ENCODE measurements around the gene ZEB2.

Gene ZEB2

DNA sequence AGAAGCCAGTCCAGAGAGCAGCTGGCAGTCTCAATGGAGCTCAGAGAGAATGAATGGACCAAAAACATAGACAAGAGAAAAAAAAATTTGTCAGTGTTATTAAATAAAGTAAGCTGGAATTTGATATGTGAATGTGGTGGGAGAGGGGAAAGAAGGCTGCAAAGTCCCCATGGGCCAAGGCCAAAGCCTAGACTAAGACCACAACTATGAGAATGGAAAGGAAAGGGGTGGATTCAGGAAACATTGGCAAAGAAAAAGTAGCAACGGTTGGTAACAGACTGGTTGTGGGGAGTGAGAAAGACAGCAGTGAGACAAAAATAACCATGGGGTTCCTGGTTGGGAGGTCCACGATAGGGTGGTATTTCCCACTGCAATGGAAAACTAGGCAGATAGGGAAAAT is 47.0 kb downstream of the ZEB2 start:
- no peak for DNase-seq (ENCODE audit: extremely low read depth in 1 of 2, low read depth in 1 of 2)

DNA sequence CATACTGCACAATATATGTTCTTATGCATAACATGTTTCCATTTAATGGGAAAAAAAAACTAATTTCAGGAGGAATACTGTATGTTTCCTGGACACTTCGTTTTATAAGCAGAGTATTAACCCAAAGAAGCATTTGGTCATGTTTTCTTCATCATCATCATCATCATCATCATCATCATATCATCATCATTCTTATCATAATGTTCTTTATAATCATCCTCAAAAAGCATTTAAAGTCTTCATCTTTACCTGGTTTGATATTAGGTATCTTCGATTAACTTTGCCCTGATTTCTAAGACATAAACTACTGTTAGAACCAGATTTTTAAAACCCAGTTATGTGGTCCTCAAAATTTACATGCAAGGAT is 47.9 kb downstream of the ZEB2 start:
- no peak for DNase-seq (ENCODE audit: extremely low read depth in 1 of 2, low read depth in 1 of 2)

DNA sequence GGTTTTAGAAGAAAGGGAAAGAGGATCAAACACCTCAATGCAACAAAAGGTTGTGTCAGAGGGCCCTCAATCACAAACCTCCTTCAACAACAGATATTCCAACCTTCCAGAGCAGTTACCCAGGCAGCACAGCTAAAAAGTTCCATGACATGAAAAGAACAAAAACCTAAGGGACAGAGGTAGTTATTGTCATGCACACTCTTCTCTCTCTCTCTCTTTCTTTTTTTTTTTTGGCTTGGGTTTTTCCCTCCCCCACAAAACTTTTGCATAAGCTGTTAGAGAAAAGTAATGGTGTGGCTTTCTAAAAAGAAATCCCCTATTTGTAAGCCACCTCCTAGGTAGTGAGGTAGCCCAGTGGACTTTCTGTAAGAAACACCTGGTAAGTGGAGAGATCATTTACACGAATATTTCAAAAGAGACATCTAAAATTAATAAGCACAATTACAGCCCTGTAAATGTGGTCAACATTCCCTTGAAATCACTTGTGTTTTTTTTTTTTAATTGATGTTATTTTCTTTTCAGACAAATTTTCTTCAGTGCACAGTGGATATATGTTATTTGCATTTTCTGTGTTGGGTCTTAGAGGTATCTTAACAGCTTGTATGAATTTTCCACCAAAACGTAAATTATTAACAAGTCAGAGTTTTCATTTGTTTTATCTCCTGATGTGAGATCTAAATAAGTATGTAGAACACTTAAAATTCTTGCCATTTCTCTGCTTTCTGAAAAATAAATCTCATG is 48.4 kb downstream of the ZEB2 start:
- no peak for DNase-seq (ENCODE audit: extremely low read depth in 1 of 2, low read depth in 1 of 2)

DNA sequence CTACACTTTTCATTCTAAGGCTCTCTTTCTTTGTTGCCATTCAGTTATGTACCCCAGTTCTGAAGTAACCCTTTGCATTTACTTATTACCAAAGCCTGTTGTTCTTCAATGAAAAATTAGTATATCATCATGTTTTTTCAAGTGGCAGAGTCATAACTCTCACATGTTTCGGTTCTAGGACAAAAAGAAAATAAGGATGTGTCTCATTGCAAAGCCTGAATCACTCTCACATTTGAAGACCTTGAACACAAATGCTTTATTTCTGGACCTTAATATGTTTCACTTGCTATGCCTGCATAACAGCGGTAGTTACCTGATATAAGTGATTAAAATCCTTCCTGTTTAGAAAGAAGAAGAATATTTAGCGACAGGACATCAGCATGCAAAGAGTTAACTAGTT is 49.1 kb downstream of the ZEB2 start:
- DNase-seq (ENCODE audit: extremely low read depth in 1 of 2, low read depth in 1 of 2): no peak

DNA sequence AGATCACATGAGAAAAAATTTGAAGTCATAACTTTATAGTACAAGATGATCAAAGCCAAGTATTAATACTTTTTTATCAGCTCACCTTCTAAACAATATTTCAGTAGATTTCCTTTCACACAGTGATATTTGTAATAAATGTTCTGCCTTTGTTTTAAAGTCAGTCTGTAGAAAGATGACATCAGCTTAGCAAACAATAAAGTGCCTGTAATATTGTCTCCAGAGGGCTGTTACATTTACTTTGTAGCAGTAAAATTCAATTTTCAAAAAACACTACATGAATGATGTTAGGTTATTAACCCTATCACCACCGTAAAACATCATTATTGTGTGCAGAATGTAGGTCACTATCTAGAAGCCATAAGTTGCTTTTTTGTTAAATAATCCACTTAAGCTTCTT is 49.6 kb downstream of the ZEB2 start:
- no peak for DNase-seq (ENCODE audit: extremely low read depth in 1 of 2, low read depth in 1 of 2)

DNA sequence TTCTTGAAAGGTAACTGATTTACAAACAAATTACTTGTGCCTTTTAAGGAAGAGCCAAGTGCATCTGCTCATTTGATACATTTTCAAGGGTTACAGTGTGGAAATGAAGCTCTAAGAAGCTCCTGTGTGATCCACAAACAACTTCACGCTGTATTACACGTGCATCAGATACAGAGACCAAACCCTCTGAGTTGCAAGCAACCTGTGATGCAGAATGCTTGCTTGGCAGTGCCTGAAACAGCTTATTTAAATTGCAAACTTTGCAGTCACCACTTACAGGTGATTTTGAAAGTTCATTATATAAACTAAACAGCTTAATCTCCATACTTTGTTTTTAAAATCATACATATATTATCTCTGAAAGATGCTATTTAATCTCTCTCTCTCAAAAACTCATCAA is 50.1 kb downstream of the ZEB2 start:
- no peak for DNase-seq (ENCODE audit: extremely low read depth in 1 of 2, low read depth in 1 of 2)

DNA sequence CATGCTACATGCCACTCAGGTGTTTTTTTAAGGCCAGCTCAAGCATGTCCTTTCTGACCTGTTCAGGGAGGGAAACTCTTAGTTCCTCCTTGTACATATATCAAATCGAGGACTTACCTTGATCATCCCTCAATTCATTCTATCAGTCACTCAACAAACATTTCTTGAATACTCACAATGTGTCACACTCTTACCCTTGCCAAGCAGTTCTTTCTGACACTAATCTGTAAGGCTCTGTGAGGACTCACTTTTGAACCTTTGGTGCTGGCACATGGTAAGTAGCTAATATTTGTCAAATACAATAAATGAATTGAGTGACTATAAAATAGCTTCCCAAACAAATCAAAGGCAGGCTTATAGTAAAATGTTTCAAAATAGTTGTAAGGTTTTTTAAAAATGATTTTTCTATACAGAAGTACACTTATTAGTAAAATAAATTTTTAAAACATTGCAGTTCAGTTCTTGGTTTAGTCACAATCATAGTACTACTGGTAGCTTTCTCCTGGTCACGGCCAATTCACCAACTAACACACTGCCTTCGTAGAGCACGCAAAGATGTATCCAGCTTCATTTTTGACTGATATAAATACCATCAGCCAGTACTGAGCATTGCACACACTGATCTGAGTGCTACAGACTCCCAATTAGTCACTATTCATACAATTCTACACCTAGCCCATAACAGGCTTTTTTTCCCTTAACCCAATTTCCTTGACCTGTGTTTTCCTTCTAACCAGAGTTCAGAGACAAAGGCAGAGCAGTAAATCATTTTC is 50.9 kb downstream of the ZEB2 start:
- no peak for DNase-seq (ENCODE audit: extremely low read depth in 1 of 2, low read depth in 1 of 2)

DNA sequence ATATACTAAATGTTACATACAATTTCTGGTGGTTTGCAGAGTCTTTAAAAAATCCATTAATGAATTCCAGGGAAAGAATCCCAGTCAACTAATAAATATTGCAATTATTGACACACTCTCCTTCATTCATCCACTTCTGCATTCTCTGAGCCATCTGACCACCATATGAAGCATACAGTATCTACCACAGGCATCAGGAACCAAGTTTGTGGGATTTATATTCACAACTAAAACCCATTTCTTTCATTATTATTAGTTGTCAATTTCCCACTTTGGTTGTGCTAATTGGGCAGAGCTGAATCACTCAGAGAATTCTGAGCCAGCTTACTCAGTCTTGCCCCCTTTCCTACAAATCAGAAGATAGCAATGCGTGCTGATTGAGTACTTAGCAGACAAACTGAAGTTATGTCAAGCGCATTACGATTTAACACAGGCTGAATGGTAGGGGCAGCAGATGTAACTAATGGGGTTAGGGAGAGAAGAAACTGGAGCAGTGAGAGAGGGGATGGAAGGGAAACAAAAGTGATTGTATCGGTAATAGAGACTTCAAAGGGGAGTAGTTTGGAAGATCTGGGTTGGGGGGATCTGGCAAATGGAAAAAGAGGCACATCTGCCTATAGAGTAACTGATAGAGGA is 52.3 kb downstream of the ZEB2 start:
- DNase-seq (ENCODE audit: extremely low read depth in 1 of 2, low read depth in 1 of 2): no peak

DNA sequence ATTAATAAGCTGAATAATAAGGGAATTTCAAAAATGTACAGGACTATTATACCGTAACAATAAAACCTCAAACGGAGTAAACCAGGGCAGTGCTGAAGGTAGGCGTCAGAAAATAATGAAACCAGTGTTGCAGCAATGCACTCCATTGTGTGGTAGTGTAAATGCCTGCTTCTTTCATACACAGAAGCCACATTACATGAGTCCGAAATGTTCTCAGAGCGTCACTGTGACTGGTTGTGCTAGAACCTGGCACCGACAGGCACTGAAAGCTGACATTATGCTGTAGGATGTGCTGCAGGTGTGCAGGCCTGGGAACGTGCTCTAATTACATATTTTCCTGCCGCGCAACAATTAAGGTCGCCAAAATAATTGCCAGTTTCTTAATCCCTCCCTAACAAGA is 53.3 kb downstream of the ZEB2 start:
- DNase-seq (ENCODE audit: extremely low read depth in 1 of 2, low read depth in 1 of 2): no peak

DNA sequence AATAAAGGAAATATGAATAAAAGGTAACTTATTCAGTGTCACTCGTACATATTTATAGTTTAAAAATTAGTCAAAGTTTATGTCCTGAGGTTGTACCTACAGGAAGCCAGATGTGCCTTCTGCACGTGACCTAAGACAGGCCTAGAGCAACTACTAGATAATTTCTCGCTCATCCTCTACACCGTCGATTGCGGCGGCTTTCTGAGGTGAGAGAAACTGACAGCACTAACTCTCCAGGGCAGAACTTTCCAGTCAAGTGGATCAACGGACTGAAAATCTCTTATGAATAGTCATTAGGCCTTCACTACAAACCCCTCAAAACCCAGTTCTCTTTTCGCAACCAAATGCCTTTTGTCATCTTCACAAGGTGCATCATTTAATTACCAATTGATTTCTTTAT is 54.2 kb downstream of the ZEB2 start:
- no peak for DNase-seq (ENCODE audit: extremely low read depth in 1 of 2, low read depth in 1 of 2)

DNA sequence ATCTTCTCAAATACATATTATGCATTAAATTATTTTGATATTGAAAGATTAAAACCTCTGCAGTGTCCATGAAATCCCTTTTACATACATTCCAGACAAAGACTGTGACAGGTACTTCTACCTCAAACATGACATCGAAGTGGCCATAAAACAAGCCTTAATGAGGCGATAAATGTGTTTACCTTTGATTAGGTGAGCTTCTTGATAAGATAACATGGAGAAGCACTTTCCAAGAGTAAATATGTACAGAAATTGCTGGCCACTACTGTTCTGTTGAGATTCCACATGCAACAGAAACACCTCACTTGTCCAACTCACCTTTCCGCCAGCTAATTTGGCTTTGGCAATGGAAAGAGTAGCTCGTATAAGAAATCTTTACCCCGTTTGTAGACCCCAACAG is 55.2 kb downstream of the ZEB2 start:
- DNase-seq (ENCODE audit: extremely low read depth in 1 of 2, low read depth in 1 of 2): no peak

DNA sequence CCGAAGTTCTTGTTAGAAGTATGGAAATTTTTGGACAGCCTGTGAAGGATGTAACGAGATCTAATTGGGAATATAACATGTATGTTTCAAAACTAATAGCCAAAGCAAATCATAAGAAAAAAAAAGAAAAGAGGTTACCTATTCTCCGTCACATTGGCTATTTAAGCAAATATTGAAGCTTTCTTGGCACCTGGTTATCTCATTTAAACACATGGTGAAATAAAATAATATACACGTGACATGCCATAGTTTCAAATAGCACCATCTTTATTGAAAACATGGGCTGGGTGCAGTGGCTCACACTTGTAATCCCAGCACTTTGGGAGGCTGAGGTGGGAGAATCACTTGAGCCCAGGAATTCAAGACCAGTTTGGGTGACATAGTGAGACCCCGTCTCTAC is 56.7 kb downstream of the ZEB2 start:
- no peak for DNase-seq (ENCODE audit: extremely low read depth in 1 of 2, low read depth in 1 of 2)

DNA sequence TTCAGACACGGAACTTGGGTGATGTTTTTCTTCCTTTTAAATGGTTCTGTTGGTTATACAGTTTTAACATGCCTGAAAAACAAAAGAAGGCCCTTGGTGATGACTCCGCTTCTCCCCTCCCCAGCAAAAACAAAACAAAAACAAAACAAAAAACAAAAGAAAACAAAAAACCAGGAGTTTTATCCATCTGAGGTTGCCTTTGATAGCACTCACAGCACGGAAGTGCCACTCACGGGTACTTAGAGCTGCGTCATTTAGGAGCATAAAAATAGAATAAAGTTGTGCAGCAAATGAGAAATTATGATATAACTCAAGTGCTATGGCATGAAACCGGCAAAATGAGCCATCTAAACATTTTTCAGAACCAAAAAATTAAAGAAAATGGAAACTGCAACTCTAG is 57.7 kb downstream of the ZEB2 start:
- DNase-seq (ENCODE audit: extremely low read depth in 1 of 2, low read depth in 1 of 2): no peak

DNA sequence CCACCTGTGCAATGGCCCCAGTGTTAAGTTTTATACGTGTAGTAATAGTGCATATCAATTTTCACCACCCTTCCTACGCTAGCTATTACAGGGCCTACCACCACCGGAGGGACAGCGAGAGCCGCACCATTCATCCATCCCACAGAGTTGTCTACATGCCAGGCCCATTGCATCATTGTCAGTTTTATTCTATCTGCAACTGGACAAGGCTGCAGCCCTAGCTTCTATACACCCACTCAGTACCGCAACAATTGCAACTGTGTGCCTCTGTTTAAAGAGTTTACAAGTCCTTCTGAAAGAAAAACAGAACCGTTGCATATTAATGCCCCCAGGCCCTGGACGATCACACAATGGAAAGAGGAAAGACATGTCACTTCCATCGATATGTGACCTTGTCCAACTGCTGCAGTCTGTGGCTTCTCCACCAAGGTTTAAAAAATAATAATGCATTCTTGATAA is 58.6 kb downstream of the ZEB2 start:
- DNase-seq (ENCODE audit: extremely low read depth in 1 of 2, low read depth in 1 of 2): no peak

DNA sequence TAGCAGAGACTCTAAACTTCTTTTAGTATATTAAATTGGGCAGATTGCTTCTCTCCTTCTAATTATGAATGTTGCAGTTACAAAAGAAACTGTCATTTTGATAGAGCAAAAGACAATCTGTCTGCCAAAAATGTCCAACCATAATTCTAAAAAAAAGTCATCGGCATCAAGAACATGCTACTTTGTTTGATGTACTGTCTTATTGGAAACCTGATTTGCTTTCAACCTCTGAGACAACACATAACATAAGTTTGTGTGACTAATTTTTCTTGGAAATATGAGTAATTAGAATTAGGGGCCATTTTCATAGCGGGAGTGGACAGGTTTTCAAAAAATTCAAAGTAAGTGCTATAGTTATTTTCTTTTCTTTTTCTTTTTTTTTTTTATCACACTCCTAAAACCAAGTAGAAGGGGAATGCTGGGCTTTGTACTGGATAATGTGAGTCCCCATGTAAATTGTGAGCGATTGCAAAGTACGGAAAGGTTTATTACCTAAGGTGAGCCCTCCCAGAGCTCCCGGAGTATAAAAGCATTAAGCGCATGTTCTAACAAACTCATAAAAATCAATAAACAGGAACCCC is 59.1 kb downstream of the ZEB2 start:
- no peak for DNase-seq (ENCODE audit: extremely low read depth in 1 of 2, low read depth in 1 of 2)

DNA sequence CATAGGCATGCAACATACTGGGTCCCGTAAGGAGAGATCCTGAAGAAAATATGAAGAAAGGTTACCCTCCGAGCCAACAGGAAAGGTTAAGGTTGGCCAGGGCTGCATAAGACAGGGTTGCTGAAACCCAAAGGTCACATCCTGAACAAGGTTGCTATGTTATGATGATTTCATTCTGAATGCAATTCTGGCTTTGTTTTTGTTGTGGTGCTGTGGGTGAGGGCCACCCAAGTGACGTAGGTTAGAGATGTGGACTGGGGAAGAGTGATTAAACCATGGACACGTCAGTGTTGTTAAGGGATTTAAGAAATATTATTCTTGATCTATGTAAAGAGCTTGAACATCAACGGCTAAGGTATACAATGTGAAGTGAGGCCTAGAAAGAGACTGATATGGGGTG is 60.0 kb downstream of the ZEB2 start:
- peak in 1 of 2 donors; percentile 13 for DNase-seq (ENCODE audit: extremely low read depth in 1 of 2, low read depth in 1 of 2)

DNA sequence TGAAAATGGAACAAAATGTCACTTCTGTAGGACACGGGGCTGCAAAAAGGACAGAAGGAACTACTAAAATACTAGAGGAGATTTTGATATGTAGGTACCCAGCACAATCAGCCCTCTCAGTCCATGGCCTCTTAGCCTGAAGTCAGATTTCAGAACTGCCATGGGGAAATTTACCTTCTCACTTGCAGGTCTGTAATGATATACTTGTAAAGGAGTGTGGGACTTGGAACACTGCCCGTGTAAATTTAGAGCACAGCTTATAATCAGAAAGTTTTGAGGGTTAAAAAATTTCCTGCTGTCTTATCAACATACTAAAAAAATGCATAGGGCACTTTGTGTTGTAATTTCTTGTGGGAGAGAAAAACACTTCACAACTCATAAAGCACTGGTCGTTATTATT is 60.6 kb downstream of the ZEB2 start:
- DNase-seq (ENCODE audit: extremely low read depth in 1 of 2, low read depth in 1 of 2): no peak

DNA sequence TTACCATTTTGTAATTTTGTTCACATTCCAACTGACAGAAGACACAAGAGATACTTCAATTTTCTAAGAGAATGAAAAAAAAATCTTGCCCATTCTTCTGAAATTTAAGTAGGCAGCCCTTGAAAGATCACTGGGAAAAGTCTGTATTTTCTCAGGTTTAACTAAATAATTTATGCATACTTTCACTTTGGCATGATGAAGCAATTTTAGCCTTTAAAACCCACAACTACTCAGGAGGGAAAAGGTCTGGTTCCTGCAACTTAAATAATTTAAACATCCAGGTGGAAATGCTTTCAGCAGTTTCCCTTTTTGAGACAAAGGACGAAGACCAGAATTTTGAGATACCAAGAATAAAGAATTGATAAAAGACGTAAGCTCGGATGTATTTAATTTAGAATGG is 61.4 kb downstream of the ZEB2 start:
- no peak for DNase-seq (ENCODE audit: extremely low read depth in 1 of 2, low read depth in 1 of 2)

DNA sequence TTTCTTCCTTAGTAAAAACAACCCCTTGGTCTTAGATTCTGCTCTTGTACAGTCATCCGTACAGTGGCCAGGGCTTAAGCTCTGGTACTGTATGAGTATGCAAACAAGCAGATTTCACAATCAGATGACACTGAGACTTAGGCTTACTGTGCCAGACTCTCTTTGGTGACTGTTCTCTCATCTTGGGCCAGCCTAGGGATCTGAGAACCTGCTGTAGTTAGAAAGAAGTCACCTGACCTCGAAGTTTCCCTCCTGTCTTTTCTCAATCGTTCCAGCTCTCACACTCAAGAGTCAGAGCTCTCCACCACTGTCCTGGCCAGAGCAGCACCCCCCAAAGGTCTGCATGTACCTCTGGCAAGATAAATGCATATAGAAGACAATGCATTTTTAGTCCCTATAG is 63.2 kb downstream of the ZEB2 start:
- peak in 1 of 2 donors; percentile 21 for DNase-seq (ENCODE audit: extremely low read depth in 1 of 2, low read depth in 1 of 2)

DNA sequence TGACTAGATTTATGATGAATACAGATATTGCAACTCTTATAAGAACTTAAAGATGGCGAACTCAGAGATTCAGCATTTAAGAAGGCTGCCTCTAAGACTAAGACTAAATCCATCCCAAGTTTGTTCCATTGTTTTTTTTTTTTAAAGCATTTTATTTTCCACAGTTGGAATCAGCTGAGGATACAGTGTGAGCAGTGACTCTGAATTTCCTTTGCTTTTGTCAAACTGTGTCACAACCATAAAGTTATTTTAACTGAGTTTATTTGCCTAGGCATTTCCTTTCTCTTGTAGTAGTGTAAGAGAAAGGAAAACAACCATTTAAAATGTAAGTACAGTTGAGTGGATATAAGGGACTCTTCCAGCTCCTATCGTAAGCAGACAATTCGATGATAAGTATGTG is 63.9 kb downstream of the ZEB2 start:
- no peak for DNase-seq (ENCODE audit: extremely low read depth in 1 of 2, low read depth in 1 of 2)

DNA sequence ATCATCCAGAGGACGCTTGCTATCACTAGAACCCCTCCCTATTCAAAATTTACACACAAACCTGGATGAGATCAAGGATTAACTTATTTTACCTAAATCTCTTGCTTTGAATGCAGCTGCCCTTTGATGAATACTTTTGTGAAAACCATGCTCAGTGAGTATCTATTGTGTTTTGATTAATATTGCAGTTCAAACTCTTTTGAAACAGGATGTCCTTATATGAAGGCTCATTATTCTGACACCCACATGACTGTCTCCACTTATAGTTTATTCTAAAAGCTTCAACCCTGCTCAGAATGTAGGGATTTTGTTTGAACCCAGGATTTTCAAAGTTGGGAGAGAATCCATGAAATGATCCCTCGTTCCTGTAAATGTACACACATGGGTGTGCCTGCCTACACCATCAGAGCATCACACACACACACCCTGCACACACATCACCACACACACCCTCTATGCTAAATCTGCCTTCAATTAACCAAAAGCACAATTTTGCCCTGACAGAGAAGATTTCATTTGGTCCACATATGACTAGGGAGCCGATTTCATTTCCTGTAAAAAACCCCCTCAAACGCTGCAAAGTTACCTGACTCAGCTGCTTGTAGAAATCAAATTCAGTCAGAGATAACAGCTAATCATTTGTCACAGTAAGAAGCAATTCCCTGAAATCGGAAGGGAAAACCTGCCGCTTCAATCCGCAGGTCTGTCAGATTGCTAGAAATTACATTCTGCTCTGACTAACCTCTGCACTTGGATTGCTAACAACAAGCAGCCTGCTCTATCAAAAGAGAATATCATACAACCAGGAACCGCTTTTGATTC is 65.2 kb downstream of the ZEB2 start:
- DNase-seq (ENCODE audit: extremely low read depth in 1 of 2, low read depth in 1 of 2): no peak

Data from stimulated activated CD8-positive, alpha-beta memory T cell treated with anti-CD3 and anti-CD28 coated beads, Interleukin-7, amount 100 ng/mL, for 48 hours (primary cell).